H1 (cell line): Measurements from ENCODE around the gene MSANTD3. TPM values are rescaled to one million over a fixed set of nuclear protein-coding genes. Genes with fewer than 3 reads are reported as not detected.

Experiments used
- CTCF ChIA-PET: fragments of 300-600 bp; sonication (Branson Sonifier 250); formaldehyde crosslinking; loops from one replicate; lab custom pipeline; 2021; ENCODE audit not compliant: partially characterized antibody; lab: Charles Lee
- POLR2A ChIA-PET: fragments of 300-600 bp; sonication (Branson Sonifier 250); formaldehyde crosslinking; loops from one replicate; lab custom pipeline; 2021; ENCODE audit warnings: inconsistent platforms; ENCODE audit not compliant: partially characterized antibody; lab: Charles Lee
- DNase-seq, 2 experiments: peaks; one replicate each; pipeline versions ENCODE4 v3.0.0 to v3.0.0-alpha.2; 2010 to 2022; ENCODE audit warnings: low spot score in 2 of 2, low read depth in 1 of 2, mixed read lengths in 1 of 2
- FAIRE-seq: peaks from 2 replicates; lab custom pipeline; 2011; peaks lifted over from hg19 to GRCh38; lab: Jason Lieb, UNC
- H2AFZ ChIP-seq: 2 replicates; pipeline ENCODE4 v1.8.1; 2012; ENCODE audit warnings: low read length, inconsistent platforms
- H2AK5ac ChIP-seq: 2 replicates; pipeline ENCODE4 v1.6.1; 2013; ENCODE audit warnings: low read depth, low read length
- H2BK120ac ChIP-seq: replicated peaks from 2 replicates; pipeline ENCODE3; 2013; ENCODE audit warnings: low read depth, low read length, inconsistent platforms
- H2BK12ac ChIP-seq: 2 replicates; pipeline ENCODE4 v1.6.1; 2013; ENCODE audit warnings: low read depth, low read length
- H2BK15ac ChIP-seq: 2 replicates; pipeline ENCODE4 v1.6.1; 2013; ENCODE audit warnings: low read length
- H2BK20ac ChIP-seq: 2 replicates; pipeline ENCODE4 v1.6.1; 2013; ENCODE audit warnings: low read length
- H2BK5ac ChIP-seq: 2 replicates; pipeline ENCODE4 v1.6.1; 2013; ENCODE audit warnings: low read depth, low read length
- H3K14ac ChIP-seq: 2 replicates; pipeline ENCODE4 v1.6.1; 2013; ENCODE audit warnings: inconsistent platforms; ENCODE audit not compliant: insufficient read length
- H3K18ac ChIP-seq: 2 replicates; pipeline ENCODE4 v1.6.1; 2013; ENCODE audit warnings: low read length; ENCODE audit errors: extremely low read depth
- H3K23ac ChIP-seq: 2 replicates; pipeline ENCODE4 v1.6.1; 2013; ENCODE audit warnings: inconsistent platforms; ENCODE audit not compliant: insufficient read length
- H3K23me2 ChIP-seq: 2 replicates; pipeline ENCODE4 v1.6.1; 2013; ENCODE audit warnings: low read depth, low read length
- H3K27ac ChIP-seq: 2 replicates; pipeline ENCODE4 v1.6.1; 2011; ENCODE audit warnings: low read depth, low read length, inconsistent platforms
- H3K27me3 ChIP-seq, 4 experiments: replicated peaks in 1 of 4; 1 replicate in 1 of 4; 2 replicates in 3 of 4; pipeline versions ENCODE4 v1.6.1 to v1.8.1; 2011 to 2013; ENCODE audit warnings: low read length in 3 of 4, mild to moderate bottlenecking in 3 of 4, inconsistent platforms in 2 of 4, mixed read lengths in 2 of 4, moderate library complexity in 1 of 4; ENCODE audit not compliant: control insufficient read depth in 3 of 4, insufficient read depth in 3 of 4; ENCODE audit errors: extremely low read depth in 1 of 4
- H3K36me3 ChIP-seq, 4 experiments: 2 replicates each; pipeline versions ENCODE4 v1.6.1 to v1.8.1; 2011 to 2013; ENCODE audit warnings: mild to moderate bottlenecking in 4 of 4, low read length in 3 of 4, moderate library complexity in 2 of 4, control low read depth in 1 of 4, inconsistent platforms in 1 of 4; ENCODE audit not compliant: insufficient read depth in 4 of 4, control insufficient read depth in 2 of 4
- H3K4ac ChIP-seq: replicated peaks from 2 replicates; pipeline ENCODE3; 2013; ENCODE audit warnings: low read length, low read depth, mixed read lengths, inconsistent platforms; ENCODE audit not compliant: insufficient read length
- H3K4me1 ChIP-seq, 4 experiments: replicated peaks in 1 of 4; 1 replicate in 1 of 4; 2 replicates in 3 of 4; pipeline versions ENCODE4 v1.6.1 to v1.8.1; 2011 to 2013; ENCODE audit warnings: low read length in 3 of 4, inconsistent platforms in 2 of 4, mixed read lengths in 1 of 4; ENCODE audit not compliant: insufficient read depth in 4 of 4, control insufficient read depth in 3 of 4
- H3K4me2 ChIP-seq, 2 experiments: 2 replicates each; pipeline versions ENCODE4 v1.6.1 to v1.8.1; 2011 to 2013; ENCODE audit warnings: low read depth in 2 of 2, low read length in 2 of 2, control low read depth in 1 of 2, inconsistent platforms in 1 of 2, mild to moderate bottlenecking in 1 of 2; ENCODE audit not compliant: insufficient read depth in 1 of 2
- H3K4me3 ChIP-seq, 4 experiments: fragments of 200-600, 300-600 bp in 1 of 4; sonication (generic), shearing (Covaris generic), sonication (Bioruptor Twin) in 1 of 4; 2 replicates each; pipeline versions ENCODE4 v1.5.1 to v1.8.1; 2011 to 2016; ENCODE audit warnings: low read length in 4 of 4, low read depth in 3 of 4, control low read depth in 2 of 4, inconsistent platforms in 2 of 4, mild to moderate bottlenecking in 2 of 4, mixed read lengths in 1 of 4, moderate library complexity in 1 of 4; ENCODE audit not compliant: insufficient read depth in 2 of 4; ENCODE audit errors: extremely low read depth in 1 of 4
- H3K56ac ChIP-seq: replicated peaks from 2 replicates; pipeline ENCODE3; 2013; ENCODE audit warnings: low read depth, mild to moderate bottlenecking, mixed read lengths, low read length, inconsistent platforms; ENCODE audit not compliant: insufficient read length
- H3K79me1 ChIP-seq: 2 replicates; pipeline ENCODE4 v1.6.1; 2013; ENCODE audit warnings: low read depth, low read length, control low read depth
- H3K79me2 ChIP-seq, 2 experiments: 2 replicates each; pipeline versions ENCODE4 v1.6.1 to v1.8.1; 2012 to 2013; ENCODE audit warnings: low read length in 2 of 2, mild to moderate bottlenecking in 2 of 2, inconsistent platforms in 1 of 2; ENCODE audit not compliant: insufficient read depth in 2 of 2, control insufficient read depth in 1 of 2
- H3K9ac ChIP-seq, 4 experiments: replicated peaks in 1 of 4; 1 replicate in 1 of 4; 2 replicates in 3 of 4; pipeline versions ENCODE4 v1.6.1 to v1.8.1; 2011 to 2013; ENCODE audit warnings: low read depth in 3 of 4, low read length in 3 of 4, control low read depth in 2 of 4, mild to moderate bottlenecking in 2 of 4, moderate library complexity in 2 of 4, inconsistent platforms in 1 of 4; ENCODE audit errors: extremely low read depth in 1 of 4
- H3K9me3 ChIP-seq, 2 experiments: 2 replicates each; pipeline versions ENCODE4 v1.6.1 to v1.8.1; 2012 to 2013; ENCODE audit warnings: mild to moderate bottlenecking in 2 of 2, moderate library complexity in 2 of 2, control low read depth in 1 of 2, inconsistent platforms in 1 of 2, low read depth in 1 of 2, low read length in 1 of 2, mixed read lengths in 1 of 2; ENCODE audit not compliant: insufficient read depth in 2 of 2
- H4K20me1 ChIP-seq, 2 experiments: replicated peaks in 1 of 2; 2 replicates each; pipeline versions ENCODE3 to v1.8.1; 2011 to 2013; ENCODE audit warnings: inconsistent platforms in 2 of 2, low read length in 2 of 2, mild to moderate bottlenecking in 1 of 2; ENCODE audit not compliant: insufficient read depth in 2 of 2, control insufficient read depth in 1 of 2
- H4K5ac ChIP-seq: 2 replicates; pipeline ENCODE4 v1.6.1; 2013; ENCODE audit warnings: low read length, low read depth, mixed read lengths, inconsistent platforms; ENCODE audit not compliant: insufficient read length
- H4K8ac ChIP-seq: 2 replicates; pipeline ENCODE4 v1.8.0; 2013; ENCODE audit warnings: mild to moderate bottlenecking, moderate library complexity, low read length, inconsistent platforms; ENCODE audit not compliant: insufficient read depth; ENCODE audit errors: extremely low read depth
- H4K91ac ChIP-seq: replicated peaks from 2 replicates; pipeline ENCODE3; 2013; ENCODE audit warnings: low read length, mixed read lengths, inconsistent platforms; ENCODE audit not compliant: insufficient read length
- RAD21 ChIP-seq, 2 experiments: IDR thresholded peaks in 1 of 2; conservative IDR thresholded peaks in 1 of 2; 2 replicates each; pipeline ENCODE4 v1.6.1; 2011; ENCODE audit warnings: low read depth in 2 of 2, low read length in 2 of 2, improper control_type of control experiment in 1 of 2, inconsistent platforms in 1 of 2, mild to moderate bottlenecking in 1 of 2, moderate library complexity in 1 of 2
- ZNF274 ChIP-seq: IDR thresholded peaks from 2 replicates; pipeline ENCODE4 v1.7.0; 2012; ENCODE audit warnings: low read length, borderline replicate concordance; ENCODE audit errors: extremely low read depth
- WGBS, 2 experiments: shearing (Covaris generic) in 1 of 2; methylation state at CpG; one replicate each; pipeline versions ENCODE4 v1.1.6 to v1.1.7; 2013 to 2015; ENCODE audit warnings: low lambda C conversion rate in 2 of 2, mixed read lengths in 2 of 2, inconsistent platforms in 1 of 2, low coverage in 1 of 2, missing lambda C conversion rate in 1 of 2; ENCODE audit not compliant: insufficient replicate concordance in 2 of 2, insufficient coverage in 1 of 2, insufficient read length in 1 of 2; ENCODE audit errors: extremely low coverage in 1 of 2, missing lambda C conversion rate in 1 of 2; 5-methylcytosine and 5-hydroxymethylcytosine counted together
- polyA plus RNA-seq, 7 experiments: library from polyadenylated mRNA; depleted of rRNA in 3 of 7; stranded (reverse) in 5 of 7; unstranded in 2 of 7; fragments of >200 nt in 5 of 7; fragments of 200-250 nt in 2 of 7; gene quantifications; 1 replicate in 5 of 7; 2 replicates in 1 of 7; 4 replicates in 1 of 7; pipeline versions ENCODE4 v1.2.1 to v1.2.3, GENCODE V29; 2011 to 2013; ENCODE audit warnings: missing spikeins in 2 of 7, mixed read lengths in 2 of 7
- total RNA-seq: library from RNA; stranded (reverse); fragmentation: NEBNext Ultra II Directional; extraction: Animal tissue kit (Norgen Biotek cat#: 25700); gene quantifications from 2 replicates; pipeline ENCODE4 v1.2.1, GENCODE V29; 2021

MSANTD3 gene
- total and polyA plus RNA-seq, 2 of the 8 experiments (the other 6 are each of a cell fraction or from before 2014, with no cell fraction given), result 12.0 to 41.3 TPM

GRCh38 chr9:100445161-100445902 lies 18.4 kb downstream of the MSANTD3 start:
- H2BK5ac ChIP-seq, result no peak overlapping the region
- H3K9me3 ChIP-seq, result no peaks in the 10 kb centered on the region
- DNase-seq, result no peak
- no peak overlapping the region for H3K4me3 ChIP-seq
- H2BK12ac ChIP-seq, result no peak overlapping the region
- H4K91ac ChIP-seq, result no peak overlapping the region
- no peak overlapping the region for H2BK20ac ChIP-seq
- H4K5ac ChIP-seq, result no peak overlapping the region
- no peak overlapping the region for H3K4me2 ChIP-seq
- H2BK120ac ChIP-seq, result no peak overlapping the region
- H4K20me1 ChIP-seq, result no peaks in the 10 kb centered on the region
- no peak overlapping the region for H3K56ac ChIP-seq
- H3K18ac ChIP-seq, result no peak overlapping the region
- H3K4me1 ChIP-seq, result peaks cover 0 to 2% (median 0%) of the 10 kb centered on the region in 4 experiments; a peak in 1 of 7 replicates
- ChIA-PET CTCF (interaction anchor here (1.0 to 1.5 kb wide), 5 partner anchors 10 to 48 kb away, joined by 3 to 13 read pairs (median 3); no protein-coding TSS in a partner anchor), POLR2A (no interaction called here)
- TF ChIP-seq ZNF274 (no peak), RAD21 (IDR thresholded peaks at IDR 0.05 in 1 of 2, conservative IDR thresholded peaks at IDR 0.05 in 1 of 2; ENCODE audit: low read depth in 2 of 2, low read length in 2 of 2) (peak in 1 of 2 experiments; percentile 27; a peak in 3 of 4 replicates)
- no peak overlapping the region for H4K8ac ChIP-seq
- H3K36me3 ChIP-seq, result peaks cover 0 to 6% (median 0%) of the 10 kb centered on the region in 4 experiments; a peak in 2 of 8 replicates
- no peaks in the 10 kb centered on the region; the same call in 1 of the 2 replicates for H3K79me1 ChIP-seq
- WGBS, 2 experiments, result 91% methylated on average over 1 of the region's 1 CpG; no CpG with 5 or more reads in 1 of the 2 experiments
- no peak for FAIRE-seq
- no peak overlapping the region for H3K4ac ChIP-seq
- H3K23me2 ChIP-seq, result no peaks in the 10 kb centered on the region
- H3K9ac ChIP-seq, result no peak overlapping the region
- H2AFZ ChIP-seq, result no peak overlapping the region
- no peaks in the 10 kb centered on the region for H3K27me3 ChIP-seq
- H3K79me2 ChIP-seq, result peaks cover 3 to 8% of the 10 kb centered on the region in 2 experiments; a peak in 1 of 4 replicates
- H3K27ac ChIP-seq, result no peak overlapping the region
- no peak overlapping the region for H2BK15ac ChIP-seq
- H3K14ac ChIP-seq, result no peak overlapping the region
- H3K23ac ChIP-seq, result no peak overlapping the region
- no peak overlapping the region for H2AK5ac ChIP-seq
